Stimulated activated CD8-positive, alpha-beta memory T cell treated with anti-CD3 and anti-CD28 coated beads, Interleukin-15, amount 100 ng/mL, for 48 hours (primary cell): ENCODE measurements around the gene TBC1D19.
A peak's percentile ranks its signal among the peaks of the same experiment; 100 is the strongest.

ENCODE experiments used
- DNase-seq, 2 donors: peaks; one replicate each; pipeline ENCODE4 v3.0.0-alpha.2; 2020; ENCODE audit warnings: low read depth in 2 of 2

TBC1D19 gene

GRCh38 chr4:26731351-26732035 lies 147.6 kb downstream of the TBC1D19 start:
- DNase-seq, result peak in 1 of 2 donors; percentile 4

- DNase-seq, result no peak
These were observed 148.5 kb downstream of the TBC1D19 start for GRCh38 chr4:26732356-26732755.

DNA sequence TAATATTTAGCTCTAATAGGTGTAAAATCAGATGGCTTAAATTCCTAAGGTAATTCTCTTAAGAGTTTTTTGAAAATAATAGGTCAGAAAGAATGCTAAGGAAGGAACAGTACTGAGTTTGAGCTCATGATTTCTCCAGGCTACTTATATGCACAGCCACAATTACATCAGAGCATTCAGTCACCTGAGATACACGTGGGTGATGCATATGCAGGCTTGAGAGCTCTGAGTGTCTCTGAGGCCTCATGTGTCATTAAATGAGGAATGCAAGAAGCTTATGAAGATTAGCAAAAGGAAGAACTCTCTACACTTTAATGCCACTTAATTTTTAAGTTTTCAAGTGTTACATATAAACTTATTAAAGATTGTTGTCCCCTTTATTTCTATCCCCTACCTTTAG lies 152.7 kb downstream of the TBC1D19 start:
- DNase-seq, result no peak

GRCh38 chr4:26737385-26737784 lies 153.5 kb downstream of the TBC1D19 start:
- DNase-seq, result no peak

- DNase-seq, result no peak
These were observed 157.6 kb downstream of the TBC1D19 start for GRCh38 chr4:26741491-26741871.

DNA sequence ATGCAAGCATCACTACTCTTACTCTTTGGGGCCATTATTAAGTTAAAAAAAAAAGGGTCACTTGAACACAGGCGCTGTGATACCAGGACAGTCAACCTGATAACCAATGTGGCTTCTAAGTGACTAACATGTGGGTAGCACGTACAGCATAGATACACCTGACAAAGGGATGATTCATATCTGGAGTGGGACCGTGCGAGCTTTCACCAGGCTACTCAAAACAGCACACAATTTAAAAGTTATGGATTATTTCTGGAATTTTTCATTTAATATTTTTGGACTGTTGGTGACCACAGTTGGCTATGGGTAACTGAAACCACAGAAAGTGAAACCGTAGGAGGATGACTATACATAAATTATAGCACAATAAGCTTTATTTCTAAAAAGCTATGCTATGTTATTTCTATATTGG lies 162.9 kb downstream of the TBC1D19 start:
- peak; percentile 36 to 38 for DNase-seq

GRCh38 chr4:26748811-26749210 lies 164.9 kb downstream of the TBC1D19 start:
- no peak for DNase-seq

- no peak for DNase-seq
These were observed 166.0 kb downstream of the TBC1D19 start for GRCh38 chr4:26749867-26750266.

- no peak for DNase-seq
These were observed 167.1 kb downstream of the TBC1D19 start for GRCh38 chr4:26751004-26751403.

DNA sequence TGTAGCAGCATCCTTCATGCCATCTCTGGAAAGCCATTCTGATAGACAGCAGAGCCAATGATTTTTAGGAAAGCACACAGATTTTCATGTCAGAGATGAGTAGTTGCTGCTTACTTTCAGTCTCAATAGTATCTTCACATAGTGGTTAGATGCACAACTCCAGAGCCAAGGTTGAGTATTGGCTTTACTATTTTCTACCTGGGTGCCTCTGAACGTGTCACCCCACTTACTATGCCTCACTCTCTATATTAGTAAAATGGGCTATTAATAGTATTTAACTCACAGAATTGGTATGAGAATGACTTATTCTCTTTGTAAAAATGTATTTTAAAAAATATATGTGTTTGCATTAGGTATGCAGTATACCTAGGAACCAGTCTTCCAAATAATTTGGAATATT lies 168.0 kb downstream of the TBC1D19 start:
- no peak for DNase-seq

- DNase-seq, result no peak
These were observed 169.3 kb downstream of the TBC1D19 start for GRCh38 chr4:26753187-26753586.

GRCh38 chr4:26753617-26754016 lies 169.7 kb downstream of the TBC1D19 start:
- no peak for DNase-seq

GRCh38 chr4:26757751-26758150 lies 173.9 kb downstream of the TBC1D19 start:
- no peak for DNase-seq

- no peak for DNase-seq
These were observed 175.0 kb downstream of the TBC1D19 start for GRCh38 chr4:26758899-26759298.

- DNase-seq, result no peak
These were observed 178.8 kb downstream of the TBC1D19 start for GRCh38 chr4:26762650-26763049.

DNA sequence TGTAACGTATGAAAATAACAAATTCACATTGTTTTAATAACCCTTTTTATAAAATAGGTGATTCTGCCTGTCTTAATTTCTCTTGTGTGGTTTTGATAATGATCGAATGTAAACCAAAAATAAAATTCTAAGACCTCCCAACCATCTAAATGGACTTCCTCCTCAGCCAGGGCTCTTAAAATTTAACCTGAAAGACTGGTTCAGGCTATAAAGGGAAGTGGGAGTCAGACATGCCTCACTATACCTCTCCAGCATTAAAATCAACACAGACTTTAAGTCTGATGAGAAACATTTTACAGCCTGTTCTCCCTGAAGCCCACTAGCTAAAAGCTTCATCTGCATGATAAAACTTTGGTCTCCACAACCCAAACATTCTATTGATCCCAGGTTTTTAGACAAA lies 179.2 kb downstream of the TBC1D19 start:
- DNase-seq, result no peak

DNA sequence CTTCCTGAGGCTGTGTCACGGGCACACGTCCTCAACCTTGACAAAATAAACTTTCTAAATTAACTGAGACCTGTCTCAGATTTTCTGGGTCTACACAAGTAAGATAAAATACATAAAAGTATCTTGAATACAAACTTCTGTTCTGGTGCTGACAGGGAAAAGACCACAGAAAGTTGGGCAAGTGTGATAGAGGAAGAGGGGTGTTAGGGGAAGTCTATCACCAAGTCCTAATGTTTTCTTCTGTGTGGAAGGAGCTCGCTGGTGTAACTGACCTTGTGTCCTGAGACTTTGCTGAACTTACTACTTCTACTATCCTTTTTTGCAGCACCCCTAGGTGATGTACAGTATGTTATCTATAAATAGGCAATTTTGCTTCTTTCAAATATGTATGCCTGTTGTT lies 179.8 kb downstream of the TBC1D19 start:
- no peak for DNase-seq

DNA sequence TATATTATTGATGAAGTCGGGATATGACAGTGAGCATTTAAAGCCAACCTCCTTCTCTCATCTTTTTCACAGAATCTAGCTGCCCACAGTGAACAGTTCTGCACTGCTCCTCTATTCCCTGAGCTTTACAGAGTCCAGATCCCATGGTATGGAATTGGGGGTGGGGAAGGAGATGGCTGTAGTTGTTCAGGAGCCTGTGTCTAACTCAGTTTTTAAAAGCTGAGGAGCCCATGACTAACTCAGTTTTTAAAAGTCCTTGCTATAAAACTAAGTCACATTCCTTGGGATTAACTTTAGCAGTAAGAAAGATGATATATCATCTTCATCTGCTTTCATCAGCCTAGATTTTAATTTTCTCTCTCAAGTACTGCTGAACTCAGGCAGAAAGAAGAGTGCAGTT lies 180.3 kb downstream of the TBC1D19 start:
- DNase-seq, result no peak

DNA sequence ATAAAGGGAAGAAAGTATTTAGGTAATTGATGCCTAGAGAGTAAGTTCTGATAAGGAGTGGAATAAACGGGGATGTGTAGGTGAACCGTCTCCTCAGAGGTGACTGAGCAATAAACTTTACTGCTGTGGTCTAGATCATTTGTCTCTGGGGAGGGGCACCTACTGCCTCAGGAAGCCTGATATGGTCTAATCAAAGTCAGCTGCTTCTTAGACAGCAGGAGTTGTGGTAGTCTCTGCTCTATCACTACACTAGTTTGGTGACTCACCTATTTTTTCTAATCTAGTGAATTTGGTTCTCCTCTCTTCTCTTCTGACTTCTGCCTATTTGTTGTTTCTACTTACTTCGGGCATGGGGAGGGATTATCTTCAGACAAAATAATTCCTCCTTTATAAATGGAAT lies 181.6 kb downstream of the TBC1D19 start:
- no peak for DNase-seq

GRCh38 chr4:26766141-26766540 lies 182.3 kb downstream of the TBC1D19 start:
- no peak for DNase-seq

DNA sequence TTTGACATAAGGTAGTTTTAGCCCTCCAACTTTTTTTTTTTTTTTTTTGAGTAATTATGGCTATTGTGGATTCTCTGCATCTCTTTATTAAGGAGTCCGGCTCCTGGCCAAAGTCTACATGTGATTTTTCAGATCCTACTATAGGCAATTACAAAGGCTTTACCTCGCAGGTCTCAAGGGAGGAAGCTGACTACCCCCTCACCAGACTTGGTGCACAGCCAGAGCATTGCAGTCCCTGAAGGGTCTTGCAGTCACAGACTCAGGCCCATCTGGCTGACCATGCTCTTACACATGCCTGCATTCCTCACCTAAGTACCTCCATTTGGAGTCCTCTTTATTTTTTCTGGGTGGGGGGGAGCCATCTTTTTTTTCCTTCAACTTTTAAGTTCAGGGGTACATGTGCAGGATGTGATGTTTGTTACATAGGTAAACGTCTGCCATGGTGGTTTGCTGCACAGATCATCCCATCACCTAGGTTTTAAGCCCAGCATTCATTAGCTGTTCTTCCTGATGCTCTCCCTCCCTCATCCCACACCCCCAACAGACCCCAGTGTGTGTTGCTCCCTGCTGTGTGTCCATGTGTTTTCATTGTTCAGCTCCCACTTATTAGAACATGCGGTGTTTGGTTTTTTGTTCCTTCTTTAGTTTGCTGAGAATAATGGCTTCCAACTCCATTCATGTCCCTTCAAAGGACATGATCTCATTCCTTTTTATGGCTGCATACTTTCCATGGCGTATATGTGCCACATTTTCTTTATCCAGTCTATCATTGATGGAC lies 188.4 kb downstream of the TBC1D19 start:
- no peak for DNase-seq

- DNase-seq, result no peak
These were observed 195.3 kb downstream of the TBC1D19 start for GRCh38 chr4:26779224-26779623.

- DNase-seq, result no peak
These were observed 195.8 kb downstream of the TBC1D19 start for GRCh38 chr4:26779674-26780073.
